HCT116 (cell line): Measurements from ENCODE around the gene RXRA. TPM values are rescaled to one million over a fixed set of nuclear protein-coding genes. Genes with fewer than 3 reads are reported as not detected.

Source experiments
- ATAC-seq: fragments of 200-7000 bp; cut with Tn5 transposase; 2 replicates; pipeline ENCODE4 v1.9.1; 2020; ENCODE audit warnings: mild to moderate bottlenecking, moderate library complexity
- BruUV-seq: library from RNA; stranded (reverse); fragments of 400-500 nt; replicated peaks from 2 replicates; lab custom pipeline; 2021; lab: Mats Ljungman, UMichigan
- CTCF ChIA-PET: fragments of 300-600 bp; sonication (Branson Sonifier 250); formaldehyde crosslinking; loops from one replicate; lab custom pipeline; 2021; ENCODE audit warnings: antibody characterized with exemption; lab: Charles Lee
- POLR2A ChIA-PET: fragments of 300-600, 350-600 bp; sonication (Branson Sonifier 250); formaldehyde crosslinking; loops from one replicate; lab custom pipeline; 2021; ENCODE audit warnings: antibody characterized with exemption; lab: Charles Lee
- RAD21 ChIA-PET, 2 experiments: fragments of 300-600 bp; sonication (Branson Sonifier 250); formaldehyde crosslinking; loops; one replicate each; lab custom pipeline; 2023; ENCODE audit warnings: low total read pairs in 2 of 2; ENCODE audit not compliant: uncharacterized antibody in 2 of 2, unreplicated experiment in 2 of 2, low non-redundant PET in 1 of 2; lab: Charles Lee
- DNase-seq: peaks from one replicate; pipeline ENCODE4 v3.0.0-alpha.2; 2010; ENCODE audit warnings: low read depth, low spot score
- H2AFZ ChIP-seq: fragments of 200-600 bp; shearing (Covaris generic), sonication (generic); 2 replicates; pipeline ENCODE4 v1.6.1; 2017; ENCODE audit warnings: low read depth, mixed run types, mixed read lengths, antibody characterized with exemption, low read length; ENCODE audit not compliant: poor library complexity, severe bottlenecking
- H3K27ac ChIP-seq: 2 replicates; pipeline ENCODE4 v1.5.1; 2012; ENCODE audit warnings: low read depth, low read length
- H3K27me3 ChIP-seq: fragments of 200-600 bp; sonication (generic); 2 replicates; pipeline ENCODE4 v1.6.1; 2016; ENCODE audit warnings: mixed run types, low read length, mixed read lengths; ENCODE audit not compliant: insufficient read depth
- H3K36me3 ChIP-seq, 2 experiments: fragments of 200-500 bp in 1 of 2; fragments of 200-600 bp in 1 of 2; sonication (Bioruptor generic) in 1 of 2; sonication (generic) in 1 of 2; 2 replicates each; pipeline versions ENCODE4 v1.5.1 to v1.6.1; 2014 to 2016; ENCODE audit warnings: low read length in 2 of 2, inconsistent platforms in 1 of 2, mixed read lengths in 1 of 2, mixed run types in 1 of 2; ENCODE audit not compliant: insufficient read depth in 2 of 2, control insufficient read depth in 1 of 2
- H3K4me1 ChIP-seq, 2 experiments: fragments of 200-600 bp in 1 of 2; sonication (generic) in 1 of 2; 2 replicates each; pipeline versions ENCODE4 v1.5.1 to v1.6.1; 2012 to 2017; ENCODE audit warnings: low read length in 2 of 2, inconsistent platforms in 1 of 2, mild to moderate bottlenecking in 1 of 2, mixed read lengths in 1 of 2, mixed run types in 1 of 2, moderate library complexity in 1 of 2; ENCODE audit not compliant: insufficient read depth in 2 of 2, control insufficient read depth in 1 of 2
- H3K4me2 ChIP-seq: fragments of 200-600 bp; sonication (generic); 2 replicates; pipeline ENCODE4 v1.6.1; 2017; ENCODE audit warnings: mixed run types, low read length, mixed read lengths
- H3K4me3 ChIP-seq, 2 experiments: fragments of 200-600 bp in 1 of 2; sonication (generic) in 1 of 2; replicated peaks in 1 of 2; 2 replicates each; pipeline ENCODE4 v1.5.1; 2011 to 2016; ENCODE audit warnings: low read length in 2 of 2, control low read depth in 1 of 2, low read depth in 1 of 2, mild to moderate bottlenecking in 1 of 2, mixed read lengths in 1 of 2, mixed run types in 1 of 2
- H3K79me2 ChIP-seq: fragments of 200-600 bp; sonication (generic); 2 replicates; pipeline ENCODE4 v1.6.1; 2017; ENCODE audit warnings: mild to moderate bottlenecking, mixed run types, low read length, moderate library complexity, mixed read lengths; ENCODE audit not compliant: insufficient read depth
- H3K9ac ChIP-seq: fragments of 200-600 bp; sonication (generic); 2 replicates; pipeline ENCODE4 v1.6.1; 2016; ENCODE audit warnings: low read length, mixed read lengths
- H3K9me2 ChIP-seq: fragments of 200-600 bp; sonication (generic), shearing (Covaris generic); 2 replicates; pipeline ENCODE4 v1.6.1; 2017; ENCODE audit warnings: mixed run types, mild to moderate bottlenecking, moderate library complexity; ENCODE audit not compliant: insufficient read depth
- H3K9me3 ChIP-seq, 2 experiments: fragments of 200-500 bp in 1 of 2; fragments of 200-600 bp in 1 of 2; sonication (Bioruptor generic) in 1 of 2; sonication (generic) in 1 of 2; 2 replicates each; pipeline ENCODE4 v1.6.1; 2014 to 2017; ENCODE audit warnings: low read length in 2 of 2, mixed read lengths in 2 of 2, inconsistent platforms in 1 of 2, low read depth in 1 of 2, mild to moderate bottlenecking in 1 of 2, mixed run types in 1 of 2, moderate library complexity in 1 of 2; ENCODE audit not compliant: control insufficient read depth in 1 of 2, insufficient read depth in 1 of 2
- H4K20me1 ChIP-seq: fragments of 200-600 bp; sonication (generic), shearing (Covaris generic); 2 replicates; pipeline ENCODE4 v1.6.1; 2017; ENCODE audit warnings: mixed run types, mild to moderate bottlenecking, moderate library complexity; ENCODE audit not compliant: insufficient read depth
- CBX3 ChIP-seq: IDR thresholded peaks from 2 replicates; pipeline ENCODE4 v1.6.1; 2012; ENCODE audit warnings: low read depth
- CEBPB ChIP-seq: IDR thresholded peaks from 2 replicates; pipeline ENCODE4 v1.6.1; 2012; ENCODE audit warnings: low read depth
- POLR2A ChIP-seq: IDR thresholded peaks from 2 replicates; pipeline ENCODE4 v1.7.0; 2011; ENCODE audit warnings: borderline replicate concordance; ENCODE audit not compliant: insufficient read depth, insufficient read length; ENCODE audit errors: extremely low read depth
- SIN3A ChIP-seq: IDR thresholded peaks from 2 replicates; pipeline ENCODE4 v1.6.1; 2012; ENCODE audit warnings: low read depth
- SRF ChIP-seq: IDR thresholded peaks from 2 replicates; pipeline ENCODE4 v1.6.1; 2012; ENCODE audit warnings: low read depth
- YY1 ChIP-seq: IDR thresholded peaks from 2 replicates; pipeline ENCODE4 v1.6.1; 2011; ENCODE audit warnings: low read length, low read depth, moderate library complexity, mild to moderate bottlenecking; ENCODE audit not compliant: insufficient replicate concordance; ENCODE audit errors: extremely low read depth
- ZBTB33 ChIP-seq: IDR thresholded peaks from 2 replicates; pipeline ENCODE4 v1.6.1; 2011; ENCODE audit warnings: mild to moderate bottlenecking, low read length, moderate library complexity; ENCODE audit not compliant: insufficient replicate concordance; ENCODE audit errors: extremely low read depth
- ZNF274 ChIP-seq: fragments of 200-500 bp; sonication (Bioruptor generic); IDR thresholded peaks from 2 replicates; pipeline ENCODE4 v1.6.1; 2014; ENCODE audit warnings: mild to moderate bottlenecking, low read depth, low read length, inconsistent platforms
- intact Hi-C: fragments of 100-400 bp; cut with micrococcal nuclease; formaldehyde crosslinking; loops from 2 replicates; pipeline ENCODE4 v1.10.0; 2022
- total RNA-seq: library from RNA; stranded (reverse); gene quantifications from one replicate; pipeline ENCODE4 v1.2.1, GENCODE V29; 2021; ENCODE audit not compliant: unreplicated experiment
- TF ChIP-seq, protein P1 (sequence below): IDR thresholded peaks from 2 replicates; pipeline ENCODE4 v1.6.1; 2012

The RXRA gene
- total RNA-seq, 1 experiment from 2014 or later = 43.9 TPM

DNA sequence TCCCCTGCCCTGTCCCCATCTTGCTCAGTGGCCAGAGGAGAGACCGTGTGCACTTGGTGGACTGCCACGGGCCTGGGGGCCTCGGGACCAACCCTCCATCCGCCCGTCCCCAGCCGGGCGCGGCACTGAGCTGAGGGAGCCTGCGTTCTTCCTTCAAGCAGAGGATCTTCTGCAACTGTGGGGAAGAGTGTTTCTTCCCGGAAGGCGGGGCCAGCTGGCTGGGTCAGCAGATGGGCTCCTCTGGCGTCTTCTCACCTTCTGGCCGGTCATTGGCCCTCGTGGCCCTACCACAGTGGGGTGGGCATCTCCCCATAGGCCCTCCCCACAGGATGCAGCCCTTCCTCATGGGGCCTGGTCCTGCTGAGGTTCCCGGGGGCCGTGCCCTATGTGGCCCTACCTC, 17.4 kb downstream of the RXRA start:
- Histone ChIP-seq H3K79me2 (peaks cover 98% of the 10 kb centered on the region), H3K9me3 (no peaks in the 10 kb centered on the region), H3K4me1 (peaks cover 0 to 11% of the 10 kb centered on the region in 2 experiments; a peak in 1 of 4 replicates), H3K27me3 (no peaks in the 10 kb centered on the region), H3K9ac (no peak overlapping the region), H4K20me1 (no peaks in the 10 kb centered on the region), H3K9me2 (no peaks in the 10 kb centered on the region), H3K4me2 (no peak overlapping the region), H2AFZ (no peak overlapping the region), H3K36me3 (no peaks in the 10 kb centered on the region), H3K27ac (no peak overlapping the region), H3K4me3 (no peak overlapping the region)
- ChIA-PET RAD21 (no interaction called here), CTCF (no interaction called here), POLR2A (no interaction called here)
- no peak for ATAC-seq
- DNase-seq = no peak
- no peak for TF ChIP-seq YY1
- no peak for TF ChIP-seq ZBTB33
- TF ChIP-seq, protein P1, sequence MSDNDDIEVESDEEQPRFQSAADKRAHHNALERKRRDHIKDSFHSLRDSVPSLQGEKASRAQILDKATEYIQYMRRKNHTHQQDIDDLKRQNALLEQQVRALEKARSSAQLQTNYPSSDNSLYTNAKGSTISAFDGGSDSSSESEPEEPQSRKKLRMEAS = no peak
- TF ChIP-seq POLR2A = no peak
- TF ChIP-seq CEBPB = no peak
- no peak for TF ChIP-seq ZNF274
- no peak for TF ChIP-seq SRF
- no peak for TF ChIP-seq CBX3
- TF ChIP-seq SIN3A = no peak
- no TSS peak for BruUV-seq
- intact Hi-C loops = no loop called here
